Spleen (tissue), 11 donors: Measurements from ENCODE around the gene TEPSIN. TPM values are rescaled to one million over a fixed set of nuclear protein-coding genes. Genes with fewer than 3 reads are reported as not detected.
A peak's percentile ranks its signal among the peaks of the same experiment; 100 is the strongest.

ENCODE experiments used
- DNase-seq: peaks from one replicate; pipeline ENCODE4 v3.0.0-alpha.2; 2020
- H3K27ac ChIP-seq, 8 donors: fragments of 200-600 bp; sonication (generic) in 7 of 8; 1 replicate in 4 of 8; 2 replicates in 4 of 8; pipeline versions ENCODE4 v1.5.0 to v1.8.0; 2016 to 2021; ENCODE audit warnings: inconsistent platforms in 4 of 8, mild to moderate bottlenecking in 4 of 8, moderate library complexity in 1 of 8
- H3K27me3 ChIP-seq, 7 donors: fragments of 200-600 bp; sonication (generic) in 6 of 7; replicated peaks in 1 of 7; 1 replicate in 4 of 7; 2 replicates in 3 of 7; pipeline versions ENCODE4 v1.5.0 to v1.8.0; 2016 to 2021; ENCODE audit warnings: inconsistent platforms in 3 of 7, mild to moderate bottlenecking in 1 of 7
- H3K36me3 ChIP-seq, 6 donors: fragments of 200-600 bp; sonication (generic) in 5 of 6; 1 replicate in 4 of 6; 2 replicates in 2 of 6; pipeline versions ENCODE4 v1.5.0 to v1.8.0; 2016 to 2021; ENCODE audit warnings: inconsistent platforms in 2 of 6
- H3K4me1 ChIP-seq, 6 donors: fragments of 200-600 bp; sonication (generic) in 5 of 6; 1 replicate in 3 of 6; 2 replicates in 3 of 6; pipeline versions ENCODE4 v1.5.0 to v1.8.0; 2016 to 2021; ENCODE audit warnings: inconsistent platforms in 3 of 6
- H3K4me3 ChIP-seq, 8 donors: fragments of 200-600 bp; sonication (generic) in 7 of 8; 1 replicate in 4 of 8; 2 replicates in 4 of 8; pipeline versions ENCODE4 v1.5.0 to v1.8.0; 2016 to 2021; ENCODE audit warnings: inconsistent platforms in 4 of 8, mild to moderate bottlenecking in 4 of 8, moderate library complexity in 2 of 8
- H3K9me3 ChIP-seq, 8 donors: fragments of 200-600 bp; sonication (generic) in 7 of 8; 1 replicate in 4 of 8; 2 replicates in 4 of 8; pipeline versions ENCODE4 v1.5.0 to v1.8.0; 2016 to 2021; ENCODE audit warnings: inconsistent platforms in 4 of 8
- POLR2A ChIP-seq, 3 donors: fragments of 450-650 bp; IDR thresholded peaks; one replicate each; pipeline ENCODE4 v1.5.1; 2017; ENCODE audit warnings: antibody characterized with exemption in 3 of 3, mild to moderate bottlenecking in 1 of 3
- POLR2AphosphoS5 ChIP-seq, 3 donors: sonication (generic); formaldehyde crosslinking; IDR thresholded peaks; one replicate each; pipeline ENCODE4 v1.5.1; 2017; ENCODE audit warnings: antibody characterized with exemption in 3 of 3
- WGBS, 5 donors: extraction: QIAGEN DNeasy Blood & Tissue Kit in 3 of 5; methylation state at CpG; one replicate each; pipeline versions ENCODE4 v1.1.5 to v1.1.7; 2013 to 2018; 5-methylcytosine and 5-hydroxymethylcytosine counted together
- intact Hi-C: fragments of 100-400 bp; cut with DNase I; formaldehyde crosslinking; loops from one replicate; pipeline ENCODE4 v1.15.0; 2023; ENCODE audit warnings: low total_unique reads
- polyA plus RNA-seq, 3 donors: library from polyadenylated mRNA; stranded (reverse); fragments of 200-250 nt; gene quantifications; one replicate each; pipeline ENCODE4 v1.2.1, GENCODE V29; 2013
- total RNA-seq, 7 donors: library from RNA; depleted of rRNA in 3 of 7; stranded (reverse); fragments of >200 nt in 3 of 7; fragmentation: NEBNext Ultra II Directional in 4 of 7; extraction: Animal tissue kit (Norgen Biotek cat#: 25700) in 4 of 7; gene quantifications; one replicate each; pipeline versions ENCODE4 v1.1.0 to v1.2.1, GENCODE V29; 2016 to 2021
- TF ChIP-seq, protein P1 (sequence below), 11 experiments: fragments of 200-600 bp in 7 of 11; fragments of 450-650 bp in 4 of 11; sonication (generic) in 4 of 11; IDR thresholded peaks in 8 of 11; conservative IDR thresholded peaks in 3 of 11; 1 replicate in 7 of 11; 2 replicates in 4 of 11; pipeline versions ENCODE4 v1.4.0 to v1.8.0; 2016 to 2021; ENCODE audit warnings: antibody characterized with exemption in 11 of 11, inconsistent platforms in 4 of 11, mild to moderate bottlenecking in 1 of 11
- donor health status: healthy with polysubstance abuse.
- donor health status: DM: no; HTN: no; CAD: no; lungs with moderate emphysema.
- donor health status: DM: no; HTN: no; CAD: no.
- donor health status: Bipolar disorder and iron deficiency.
- donor health status: healthy.
- donor health status: DM: no; HTN: no; CAD: no.
- donor health status: DM: yes; HTN: yes; CAD: no.

The TEPSIN gene
- total and polyA plus RNA-seq, 10 donors = 36.9 to 88.8 (median 72.3) TPM

DNA sequence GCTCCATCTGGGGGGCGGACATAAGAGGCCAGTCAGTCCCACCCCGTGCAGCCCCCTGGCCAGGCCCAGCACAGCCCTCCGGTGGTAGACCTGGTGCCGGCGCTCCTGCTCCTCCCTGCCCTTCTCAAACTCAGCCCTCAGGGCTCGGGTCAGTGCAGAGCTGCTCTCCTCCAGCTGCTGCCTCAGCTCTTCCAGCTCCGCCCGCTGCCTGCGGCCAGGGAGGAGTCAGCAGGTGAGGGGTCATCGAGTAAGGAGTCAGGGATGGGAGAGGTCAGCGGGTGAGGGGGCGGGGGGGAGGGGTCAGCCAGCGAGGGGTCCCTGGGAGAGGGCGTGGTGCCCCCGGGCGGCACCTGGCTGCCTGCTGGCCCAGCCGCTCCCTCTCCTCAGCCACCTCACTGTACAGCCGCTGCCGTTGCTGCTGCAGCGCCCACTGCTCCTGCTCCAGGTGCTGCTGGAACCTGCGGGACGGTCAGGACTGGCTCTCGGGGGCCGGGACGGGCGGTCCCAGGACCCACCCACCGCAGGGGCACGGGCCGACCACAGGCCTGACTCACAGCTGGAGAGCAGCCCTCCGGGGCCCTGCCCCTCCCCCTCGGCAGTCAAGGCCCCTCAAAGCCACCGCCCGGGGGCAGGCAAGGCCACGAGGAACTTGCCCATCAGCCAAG lies 46.3 kb downstream of the TEPSIN start:
- intact Hi-C loops = loop anchor here (10.0 kb wide), 1 partner anchor 48 kb away; no protein-coding TSS in a partner anchor
- TF ChIP-seq POLR2A (IDR thresholded peaks at IDR 0.05) (no peak), POLR2AphosphoS5 (IDR thresholded peaks at IDR 0.05) (peak in 2 of 3 donors; percentile 28 to 34)
- TF ChIP-seq, protein P1, sequence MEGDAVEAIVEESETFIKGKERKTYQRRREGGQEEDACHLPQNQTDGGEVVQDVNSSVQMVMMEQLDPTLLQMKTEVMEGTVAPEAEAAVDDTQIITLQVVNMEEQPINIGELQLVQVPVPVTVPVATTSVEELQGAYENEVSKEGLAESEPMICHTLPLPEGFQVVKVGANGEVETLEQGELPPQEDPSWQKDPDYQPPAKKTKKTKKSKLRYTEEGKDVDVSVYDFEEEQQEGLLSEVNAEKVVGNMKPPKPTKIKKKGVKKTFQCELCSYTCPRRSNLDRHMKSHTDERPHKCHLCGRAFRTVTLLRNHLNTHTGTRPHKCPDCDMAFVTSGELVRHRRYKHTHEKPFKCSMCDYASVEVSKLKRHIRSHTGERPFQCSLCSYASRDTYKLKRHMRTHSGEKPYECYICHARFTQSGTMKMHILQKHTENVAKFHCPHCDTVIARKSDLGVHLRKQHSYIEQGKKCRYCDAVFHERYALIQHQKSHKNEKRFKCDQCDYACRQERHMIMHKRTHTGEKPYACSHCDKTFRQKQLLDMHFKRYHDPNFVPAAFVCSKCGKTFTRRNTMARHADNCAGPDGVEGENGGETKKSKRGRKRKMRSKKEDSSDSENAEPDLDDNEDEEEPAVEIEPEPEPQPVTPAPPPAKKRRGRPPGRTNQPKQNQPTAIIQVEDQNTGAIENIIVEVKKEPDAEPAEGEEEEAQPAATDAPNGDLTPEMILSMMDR (IDR thresholded peaks at IDR 0.05 in 8 of 11, conservative IDR thresholded peaks at IDR 0.05 in 3 of 11) = no peak
- no peaks in the 10 kb centered on the region for H3K27me3 ChIP-seq
- H3K27ac ChIP-seq = no peak overlapping the region
- peaks cover 0 to 92% (median 19%) of the 10 kb centered on the region in 6 donors for H3K36me3 ChIP-seq
- H3K4me1 ChIP-seq = peaks cover 5 to 53% (median 36%) of the 10 kb centered on the region in 6 donors
- H3K4me3 ChIP-seq = no peak overlapping the region
- no peak for DNase-seq
- WGBS, 5 donors = 83 to 89% (median 84%) methylated on average over 6 to 34 of the region's 34 CpGs
- no peaks in the 10 kb centered on the region for H3K9me3 ChIP-seq

DNA sequence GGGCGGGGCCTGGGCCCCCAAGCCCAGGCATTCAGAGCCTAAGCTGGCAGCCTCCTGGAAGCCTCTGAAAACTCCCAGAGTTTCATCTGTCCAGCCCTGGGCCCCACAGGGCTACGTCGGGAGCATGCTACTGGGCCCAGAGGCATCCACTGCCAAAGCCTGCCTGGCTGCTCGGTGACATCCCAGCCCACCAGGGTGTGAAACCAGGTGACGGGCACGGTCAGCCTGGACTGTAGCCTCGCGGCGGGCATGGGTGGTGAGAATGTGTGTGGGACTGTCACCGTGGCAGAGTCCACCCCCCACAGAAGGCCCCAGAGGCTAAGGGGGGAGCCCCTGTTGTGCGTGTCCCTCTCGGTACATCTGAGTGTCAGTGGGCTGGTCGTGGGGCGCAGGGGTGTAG lies 47.2 kb downstream of the TEPSIN start:
- TF ChIP-seq POLR2A (IDR thresholded peaks at IDR 0.05) (no peak), POLR2AphosphoS5 (IDR thresholded peaks at IDR 0.05) (no peak)
- TF ChIP-seq, protein P1 (IDR thresholded peaks at IDR 0.05 in 8 of 11, conservative IDR thresholded peaks at IDR 0.05 in 3 of 11) = no peak
- no peak overlapping the region for H3K27ac ChIP-seq
- intact Hi-C loops = loop anchor here (10.0 kb wide), 1 partner anchor 47 kb away; no protein-coding TSS in a partner anchor
- peaks cover 0 to 83% (median 19%) of the 10 kb centered on the region in 6 donors for H3K36me3 ChIP-seq
- peaks cover 5 to 44% (median 30%) of the 10 kb centered on the region in 6 donors for H3K4me1 ChIP-seq
- 85 to 99% (median 91%) methylated on average over 4 to 14 of the region's 14 CpGs for WGBS, 5 donors
- H3K27me3 ChIP-seq = no peaks in the 10 kb centered on the region
- H3K9me3 ChIP-seq = no peaks in the 10 kb centered on the region
- H3K4me3 ChIP-seq = no peak overlapping the region
- DNase-seq = no peak

DNA sequence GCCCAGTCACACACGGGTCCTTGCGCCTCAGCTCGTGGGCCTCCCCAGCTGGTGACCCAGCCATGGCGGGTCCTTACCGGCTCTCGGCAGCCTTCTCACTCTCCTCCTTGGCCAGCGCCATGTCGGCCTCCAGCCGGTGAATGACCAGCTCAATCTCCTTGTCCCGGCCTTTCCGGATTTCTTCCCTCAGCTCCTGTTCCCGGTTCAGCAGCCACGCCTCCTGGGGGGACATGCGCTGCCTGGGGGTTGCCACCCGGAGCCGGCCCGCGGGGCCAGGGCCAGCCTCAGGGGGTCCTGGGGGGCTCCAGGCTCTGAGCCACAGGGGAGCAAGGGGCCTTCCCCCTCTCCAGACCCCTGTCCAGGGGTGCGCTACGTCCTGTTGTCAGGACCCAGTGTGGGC lies 47.7 kb downstream of the TEPSIN start:
- 90 to 94% (median 93%) methylated on average over 17 to 20 of the region's 20 CpGs for WGBS, 5 donors
- intact Hi-C loops = loop anchor here (10.0 kb wide), 1 partner anchor 46 kb away; no protein-coding TSS in a partner anchor
- H3K4me3 ChIP-seq = no peak overlapping the region

DNA sequence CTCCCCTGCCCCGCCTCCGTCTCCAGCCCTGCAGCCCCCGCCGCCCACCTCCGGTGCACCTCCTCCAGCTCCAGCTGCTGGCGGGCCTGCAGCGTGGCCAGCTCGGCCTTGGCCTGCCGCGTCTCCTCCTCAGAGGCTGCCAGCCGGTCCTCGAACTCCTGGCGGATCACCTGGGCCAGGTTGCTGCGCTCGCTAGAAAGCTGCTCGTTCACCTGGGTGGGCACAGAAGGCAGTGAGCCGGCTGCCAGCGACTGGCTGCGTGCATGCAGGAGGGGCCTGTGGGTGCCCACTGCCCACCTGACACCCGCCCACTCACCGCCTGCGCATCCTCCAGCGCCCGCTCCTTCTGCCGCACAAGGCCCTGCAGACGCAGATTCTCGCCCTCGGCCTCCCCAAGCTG lies 48.3 kb downstream of the TEPSIN start:
- H3K9me3 ChIP-seq = no peaks in the 10 kb centered on the region
- H3K27ac ChIP-seq = no peak overlapping the region
- intact Hi-C loops = loop anchor here (10.0 kb wide), 1 partner anchor 46 kb away; no protein-coding TSS in a partner anchor
- no peaks in the 10 kb centered on the region for H3K27me3 ChIP-seq
- no peak for DNase-seq
- peaks cover 0 to 34% (median 23%) of the 10 kb centered on the region in 6 donors for H3K4me1 ChIP-seq
- H3K36me3 ChIP-seq = peaks cover 0 to 73% (median 19%) of the 10 kb centered on the region in 6 donors
- TF ChIP-seq POLR2A (IDR thresholded peaks at IDR 0.05) = no peak
- no peak overlapping the region for H3K4me3 ChIP-seq
- WGBS, 5 donors = 95 to 98% (median 96%) methylated on average over 26 to 28 of the region's 28 CpGs

More for the DNA sequence above, 47.7 kb downstream of the TEPSIN start:
- Histone ChIP-seq H3K9me3 (no peaks in the 10 kb centered on the region), H3K27me3 (no peaks in the 10 kb centered on the region), H3K36me3 (peaks cover 0 to 78% (median 19%) of the 10 kb centered on the region in 6 donors), H3K27ac (no peak overlapping the region), H3K4me1 (peaks cover 2 to 39% (median 26%) of the 10 kb centered on the region in 6 donors)
- TF ChIP-seq, protein P1 (IDR thresholded peaks at IDR 0.05 in 8 of 11, conservative IDR thresholded peaks at IDR 0.05 in 3 of 11) = no peak
- TF ChIP-seq POLR2A (IDR thresholded peaks at IDR 0.05) = no peak
- TF ChIP-seq POLR2AphosphoS5 (IDR thresholded peaks at IDR 0.05) = no peak
- DNase-seq = no peak
